A673 (cell line): Measurements from ENCODE around the gene PRKCH.

ENCODE experiments used
- EZH2 ChIP-seq: fragments of 200-600 bp; sonication (generic); IDR thresholded peaks from 2 replicates; pipeline ENCODE4 v1.6.1; 2017; ENCODE audit warnings: borderline replicate concordance, low read depth, mild to moderate bottlenecking, mixed read lengths, antibody characterized with exemption, low read length; ENCODE audit not compliant: poor library complexity, severe bottlenecking
- TF ChIP-seq, protein P1 (sequence below): fragments of 300-800, 200-600 bp; sonication (generic); conservative IDR thresholded peaks from 2 replicates; pipeline ENCODE4 v1.5.1; 2017; ENCODE audit warnings: low read depth, mild to moderate bottlenecking, antibody characterized with exemption, low read length, moderate library complexity, mixed read lengths

- TF ChIP-seq, protein P1, sequence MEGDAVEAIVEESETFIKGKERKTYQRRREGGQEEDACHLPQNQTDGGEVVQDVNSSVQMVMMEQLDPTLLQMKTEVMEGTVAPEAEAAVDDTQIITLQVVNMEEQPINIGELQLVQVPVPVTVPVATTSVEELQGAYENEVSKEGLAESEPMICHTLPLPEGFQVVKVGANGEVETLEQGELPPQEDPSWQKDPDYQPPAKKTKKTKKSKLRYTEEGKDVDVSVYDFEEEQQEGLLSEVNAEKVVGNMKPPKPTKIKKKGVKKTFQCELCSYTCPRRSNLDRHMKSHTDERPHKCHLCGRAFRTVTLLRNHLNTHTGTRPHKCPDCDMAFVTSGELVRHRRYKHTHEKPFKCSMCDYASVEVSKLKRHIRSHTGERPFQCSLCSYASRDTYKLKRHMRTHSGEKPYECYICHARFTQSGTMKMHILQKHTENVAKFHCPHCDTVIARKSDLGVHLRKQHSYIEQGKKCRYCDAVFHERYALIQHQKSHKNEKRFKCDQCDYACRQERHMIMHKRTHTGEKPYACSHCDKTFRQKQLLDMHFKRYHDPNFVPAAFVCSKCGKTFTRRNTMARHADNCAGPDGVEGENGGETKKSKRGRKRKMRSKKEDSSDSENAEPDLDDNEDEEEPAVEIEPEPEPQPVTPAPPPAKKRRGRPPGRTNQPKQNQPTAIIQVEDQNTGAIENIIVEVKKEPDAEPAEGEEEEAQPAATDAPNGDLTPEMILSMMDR, result no peak
- TF ChIP-seq EZH2, result no peak
Observed at GRCh38 chr14:61516964-61517653, 195.7 kb downstream of the PRKCH start.
